GM19395 (cell line): ENCODE data around the gene MBD3L1.

ENCODE experiments used
- ATAC-seq: cut with Tn5 transposase; IDR thresholded peaks from one replicate; pipeline ENCODE4 v1.9.1; 2021; ENCODE audit warnings: mild to moderate bottlenecking, moderate library complexity; ENCODE audit not compliant: unreplicated experiment

MBD3L1 gene

GRCh38 chr19:8880868-8881488 lies 48.8 kb downstream of the MBD3L1 start:
- ATAC-seq, result no peak

- no peak for ATAC-seq
Observed at GRCh38 chr19:8881512-8881911, 49.3 kb downstream of the MBD3L1 start.

GRCh38 chr19:8884416-8884815 lies 52.2 kb downstream of the MBD3L1 start:
- no peak for ATAC-seq

GRCh38 chr19:8887364-8887763 lies 55.2 kb downstream of the MBD3L1 start:
- ATAC-seq, result no peak

GRCh38 chr19:8890260-8890659 lies 58.1 kb downstream of the MBD3L1 start:
- ATAC-seq, result no peak
